Measurements from ENCODE around the gene CPA3.

Gene CPA3

DNA sequence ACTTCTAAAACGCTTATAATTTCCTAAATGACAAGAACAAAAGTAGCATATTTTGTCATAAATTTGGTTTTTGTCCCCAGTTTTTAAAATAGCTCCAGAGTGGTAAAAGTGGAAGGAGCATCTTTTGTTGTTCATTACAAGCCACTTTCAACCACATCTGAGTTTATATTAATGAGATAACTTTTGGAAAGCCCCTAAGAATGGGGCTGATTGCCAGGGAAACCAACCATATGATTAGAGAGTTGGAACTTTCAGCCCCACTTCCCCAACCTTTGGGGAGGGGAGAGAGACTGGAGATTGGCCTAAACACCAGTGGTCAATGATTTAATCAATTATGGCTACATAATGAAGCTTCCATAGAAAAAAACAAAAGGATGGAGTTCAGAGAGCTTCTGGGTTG is 57.4 kb downstream of the CPA3 start:
- DNase-seq: no peak

- no peak for DNase-seq
Observed at GRCh38 chr3:148923592-148923991, 58.5 kb downstream of the CPA3 start.

DNA sequence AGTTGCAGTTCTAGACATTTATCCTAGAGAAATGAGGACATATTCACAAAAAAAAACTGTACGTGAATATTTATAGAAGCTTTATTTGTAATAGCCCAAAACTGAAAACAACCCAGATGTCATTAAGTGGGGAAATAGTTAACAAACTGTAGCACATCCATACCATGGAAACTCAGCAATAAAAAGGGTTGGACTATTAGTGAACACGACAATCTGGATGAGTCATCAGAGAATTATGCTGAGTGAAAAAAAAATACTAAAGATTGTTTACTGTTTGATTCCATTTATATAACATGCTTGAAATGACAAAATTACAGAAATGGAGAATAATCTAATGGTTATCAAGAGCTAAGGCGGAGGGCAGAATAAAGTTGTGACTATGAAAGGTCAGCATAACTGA is 59.5 kb downstream of the CPA3 start:
- DNase-seq: no peak

DNA sequence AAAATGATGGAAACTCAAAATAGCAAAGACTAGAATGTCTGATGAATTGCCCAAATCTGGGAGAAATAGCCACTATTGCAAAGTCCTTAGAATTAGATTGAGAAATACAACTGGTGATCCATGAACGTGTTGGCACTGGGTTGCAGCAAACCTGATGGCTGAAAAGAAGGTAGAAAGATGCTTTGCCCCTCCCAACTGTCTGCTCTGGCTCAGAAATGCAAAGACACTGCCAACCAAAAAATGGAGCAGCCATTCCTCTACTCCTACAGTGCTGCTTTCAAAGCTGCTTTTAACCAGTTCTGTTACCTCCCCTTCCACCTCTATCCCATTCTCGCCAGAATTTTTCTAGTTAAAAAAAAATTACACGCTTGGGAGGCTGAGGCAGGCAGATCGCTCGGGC is 60.7 kb downstream of the CPA3 start:
- no peak for DNase-seq

- DNase-seq: no peak
Observed at GRCh38 chr3:148930752-148931151, 65.7 kb downstream of the CPA3 start.

DNA sequence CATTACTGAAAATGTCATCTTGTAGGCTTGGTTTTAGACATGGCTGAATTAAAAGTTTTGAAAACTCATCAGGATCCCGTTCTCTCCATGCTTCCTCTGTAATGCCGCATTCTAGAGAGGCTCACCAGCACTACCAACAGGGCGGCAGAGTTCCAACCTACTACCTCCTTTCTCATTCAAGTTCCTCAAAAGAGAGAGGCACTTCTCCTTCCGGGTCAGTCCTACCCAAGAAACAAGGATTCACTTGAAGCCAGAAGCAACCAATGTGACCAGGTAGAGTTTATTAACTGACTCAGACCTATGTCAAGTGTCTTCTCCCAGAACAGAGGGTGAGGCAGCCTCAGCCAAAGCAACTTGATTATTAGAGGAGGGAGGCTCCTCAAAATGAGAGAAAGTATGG is 66.5 kb downstream of the CPA3 start:
- no peak for DNase-seq

DNA sequence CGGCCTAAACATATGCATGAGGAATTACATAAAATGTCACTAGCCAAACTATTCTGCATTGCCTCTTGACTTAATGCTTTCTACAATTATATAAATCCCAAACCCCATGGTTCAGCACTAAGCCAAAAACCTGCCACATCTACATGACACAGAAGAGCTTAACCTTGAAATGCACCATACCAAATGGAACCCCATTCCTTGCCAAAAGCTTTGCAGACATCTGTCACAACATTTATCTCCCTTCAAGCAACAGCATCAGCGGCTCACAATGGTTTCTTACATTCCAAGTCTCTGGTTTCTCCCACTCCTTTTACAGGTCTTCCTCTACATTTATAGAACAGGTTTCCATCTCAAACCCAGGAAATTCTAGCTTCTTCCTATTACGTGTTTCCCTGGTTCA is 67.9 kb downstream of the CPA3 start:
- no peak for DNase-seq

- no peak for DNase-seq
Observed at GRCh38 chr3:148937467-148938255, 72.6 kb downstream of the CPA3 start.

- DNase-seq: no peak
Observed at GRCh38 chr3:148938306-148938705, 73.2 kb downstream of the CPA3 start.

- DNase-seq: no peak
Observed at GRCh38 chr3:148938936-148939335, 73.8 kb downstream of the CPA3 start.

DNA sequence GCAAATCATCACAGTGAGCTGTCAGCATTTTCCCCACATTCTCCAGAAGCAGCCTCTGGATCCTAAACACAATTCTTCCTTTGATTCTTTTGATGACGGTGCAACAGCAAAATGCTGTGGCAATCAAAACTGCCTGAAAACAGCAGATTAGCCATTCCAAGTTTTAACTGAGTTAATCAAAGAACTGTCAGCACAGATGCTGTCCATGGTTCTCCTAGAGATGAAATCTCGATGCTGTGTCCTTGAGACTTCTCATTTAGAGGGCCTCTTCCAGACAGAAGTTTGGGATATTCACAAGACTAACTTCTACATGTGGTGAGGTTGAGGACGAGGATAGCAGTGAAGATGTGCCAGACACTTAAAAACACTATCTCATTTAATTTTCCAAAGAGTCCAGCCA is 75.9 kb downstream of the CPA3 start:
- DNase-seq: no peak

GRCh38 chr3:148943506-148944205 is 78.6 kb downstream of the CPA3 start:
- peak; percentile 78 to 86 for DNase-seq

- DNase-seq: no peak
Observed at GRCh38 chr3:148945116-148945515, 80.0 kb downstream of the CPA3 start.

Data from inflammatory macrophage (primary cell).